ENCODE measurements around the gene PTPN13.

DNA sequence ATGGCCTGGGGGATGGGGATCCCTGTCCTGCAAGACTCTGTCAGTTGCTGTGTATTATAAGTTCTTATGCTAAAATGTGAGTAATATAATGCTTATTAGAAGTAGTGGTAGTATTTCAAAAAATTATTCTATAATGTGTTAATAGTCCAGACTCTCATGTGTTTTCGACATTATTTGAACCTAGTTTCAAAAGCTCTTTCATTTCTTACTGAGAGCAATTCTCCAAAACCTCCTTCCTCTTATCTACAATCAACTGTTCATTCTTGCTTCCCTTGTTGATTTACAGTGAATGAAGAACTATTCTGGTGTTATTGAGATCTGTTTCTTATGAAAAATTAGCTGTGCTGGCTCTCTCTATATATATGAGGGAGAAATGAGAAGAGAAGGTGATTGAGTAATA lies 32.9 kb upstream of the PTPN13 start:
- TF ChIP-seq, protein P1, sequence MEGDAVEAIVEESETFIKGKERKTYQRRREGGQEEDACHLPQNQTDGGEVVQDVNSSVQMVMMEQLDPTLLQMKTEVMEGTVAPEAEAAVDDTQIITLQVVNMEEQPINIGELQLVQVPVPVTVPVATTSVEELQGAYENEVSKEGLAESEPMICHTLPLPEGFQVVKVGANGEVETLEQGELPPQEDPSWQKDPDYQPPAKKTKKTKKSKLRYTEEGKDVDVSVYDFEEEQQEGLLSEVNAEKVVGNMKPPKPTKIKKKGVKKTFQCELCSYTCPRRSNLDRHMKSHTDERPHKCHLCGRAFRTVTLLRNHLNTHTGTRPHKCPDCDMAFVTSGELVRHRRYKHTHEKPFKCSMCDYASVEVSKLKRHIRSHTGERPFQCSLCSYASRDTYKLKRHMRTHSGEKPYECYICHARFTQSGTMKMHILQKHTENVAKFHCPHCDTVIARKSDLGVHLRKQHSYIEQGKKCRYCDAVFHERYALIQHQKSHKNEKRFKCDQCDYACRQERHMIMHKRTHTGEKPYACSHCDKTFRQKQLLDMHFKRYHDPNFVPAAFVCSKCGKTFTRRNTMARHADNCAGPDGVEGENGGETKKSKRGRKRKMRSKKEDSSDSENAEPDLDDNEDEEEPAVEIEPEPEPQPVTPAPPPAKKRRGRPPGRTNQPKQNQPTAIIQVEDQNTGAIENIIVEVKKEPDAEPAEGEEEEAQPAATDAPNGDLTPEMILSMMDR (conservative IDR thresholded peaks at IDR 0.05; ENCODE audit: low read depth, low read length): no peak
- TF ChIP-seq EZH2phosphoT487 (IDR thresholded peaks at IDR 0.05; ENCODE audit: borderline replicate concordance, low read length): no peak
- no peak for TF ChIP-seq EZH2 (IDR thresholded peaks at IDR 0.05; ENCODE audit: low read length, unreplicated experiment)
